ENCODE measurements around the gene TLL1.

DNA sequence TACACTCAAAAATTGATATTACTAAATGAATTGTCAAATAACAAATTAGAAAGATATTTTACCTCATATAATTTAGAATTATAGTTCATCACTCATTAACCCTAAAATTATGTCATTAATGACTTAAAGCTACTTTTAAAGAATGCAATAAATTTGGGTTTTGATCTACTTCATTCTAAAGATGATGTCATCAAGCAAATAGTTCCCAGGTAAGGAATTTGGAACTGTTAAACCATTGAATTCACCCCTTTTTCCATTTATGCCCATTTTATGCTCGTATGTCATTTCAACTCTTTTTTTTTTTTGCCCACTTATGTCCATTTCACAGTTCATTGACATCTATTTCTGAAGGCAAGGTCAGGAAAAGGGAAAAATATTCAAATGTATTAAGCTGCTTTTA lies 135.5 kb downstream of the TLL1 start:
- TF ChIP-seq, protein P1, sequence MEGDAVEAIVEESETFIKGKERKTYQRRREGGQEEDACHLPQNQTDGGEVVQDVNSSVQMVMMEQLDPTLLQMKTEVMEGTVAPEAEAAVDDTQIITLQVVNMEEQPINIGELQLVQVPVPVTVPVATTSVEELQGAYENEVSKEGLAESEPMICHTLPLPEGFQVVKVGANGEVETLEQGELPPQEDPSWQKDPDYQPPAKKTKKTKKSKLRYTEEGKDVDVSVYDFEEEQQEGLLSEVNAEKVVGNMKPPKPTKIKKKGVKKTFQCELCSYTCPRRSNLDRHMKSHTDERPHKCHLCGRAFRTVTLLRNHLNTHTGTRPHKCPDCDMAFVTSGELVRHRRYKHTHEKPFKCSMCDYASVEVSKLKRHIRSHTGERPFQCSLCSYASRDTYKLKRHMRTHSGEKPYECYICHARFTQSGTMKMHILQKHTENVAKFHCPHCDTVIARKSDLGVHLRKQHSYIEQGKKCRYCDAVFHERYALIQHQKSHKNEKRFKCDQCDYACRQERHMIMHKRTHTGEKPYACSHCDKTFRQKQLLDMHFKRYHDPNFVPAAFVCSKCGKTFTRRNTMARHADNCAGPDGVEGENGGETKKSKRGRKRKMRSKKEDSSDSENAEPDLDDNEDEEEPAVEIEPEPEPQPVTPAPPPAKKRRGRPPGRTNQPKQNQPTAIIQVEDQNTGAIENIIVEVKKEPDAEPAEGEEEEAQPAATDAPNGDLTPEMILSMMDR (IDR thresholded peaks at IDR 0.05; ENCODE audit: low read depth, low read length, missing input control), result no peak
- TF ChIP-seq, protein P2, sequence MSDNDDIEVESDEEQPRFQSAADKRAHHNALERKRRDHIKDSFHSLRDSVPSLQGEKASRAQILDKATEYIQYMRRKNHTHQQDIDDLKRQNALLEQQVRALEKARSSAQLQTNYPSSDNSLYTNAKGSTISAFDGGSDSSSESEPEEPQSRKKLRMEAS (IDR thresholded peaks at IDR 0.05), result no peak
- TF ChIP-seq, protein P3, sequence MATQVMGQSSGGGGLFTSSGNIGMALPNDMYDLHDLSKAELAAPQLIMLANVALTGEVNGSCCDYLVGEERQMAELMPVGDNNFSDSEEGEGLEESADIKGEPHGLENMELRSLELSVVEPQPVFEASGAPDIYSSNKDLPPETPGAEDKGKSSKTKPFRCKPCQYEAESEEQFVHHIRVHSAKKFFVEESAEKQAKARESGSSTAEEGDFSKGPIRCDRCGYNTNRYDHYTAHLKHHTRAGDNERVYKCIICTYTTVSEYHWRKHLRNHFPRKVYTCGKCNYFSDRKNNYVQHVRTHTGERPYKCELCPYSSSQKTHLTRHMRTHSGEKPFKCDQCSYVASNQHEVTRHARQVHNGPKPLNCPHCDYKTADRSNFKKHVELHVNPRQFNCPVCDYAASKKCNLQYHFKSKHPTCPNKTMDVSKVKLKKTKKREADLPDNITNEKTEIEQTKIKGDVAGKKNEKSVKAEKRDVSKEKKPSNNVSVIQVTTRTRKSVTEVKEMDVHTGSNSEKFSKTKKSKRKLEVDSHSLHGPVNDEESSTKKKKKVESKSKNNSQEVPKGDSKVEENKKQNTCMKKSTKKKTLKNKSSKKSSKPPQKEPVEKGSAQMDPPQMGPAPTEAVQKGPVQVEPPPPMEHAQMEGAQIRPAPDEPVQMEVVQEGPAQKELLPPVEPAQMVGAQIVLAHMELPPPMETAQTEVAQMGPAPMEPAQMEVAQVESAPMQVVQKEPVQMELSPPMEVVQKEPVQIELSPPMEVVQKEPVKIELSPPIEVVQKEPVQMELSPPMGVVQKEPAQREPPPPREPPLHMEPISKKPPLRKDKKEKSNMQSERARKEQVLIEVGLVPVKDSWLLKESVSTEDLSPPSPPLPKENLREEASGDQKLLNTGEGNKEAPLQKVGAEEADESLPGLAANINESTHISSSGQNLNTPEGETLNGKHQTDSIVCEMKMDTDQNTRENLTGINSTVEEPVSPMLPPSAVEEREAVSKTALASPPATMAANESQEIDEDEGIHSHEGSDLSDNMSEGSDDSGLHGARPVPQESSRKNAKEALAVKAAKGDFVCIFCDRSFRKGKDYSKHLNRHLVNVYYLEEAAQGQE (IDR thresholded peaks at IDR 0.05), result no peak
- TF ChIP-seq JUND (IDR thresholded peaks at IDR 0.05) (no peak), HNF4G (IDR thresholded peaks at IDR 0.05) (no peak), SP1 (IDR thresholded peaks at IDR 0.05) (no peak), FOXA1 (IDR thresholded peaks at IDR 0.05) (no peak), TAF1 (conservative IDR thresholded peaks at IDR 0.05) (no peak), RXRA (IDR thresholded peaks at IDR 0.05) (no peak)
- TF ChIP-seq, protein P4, sequence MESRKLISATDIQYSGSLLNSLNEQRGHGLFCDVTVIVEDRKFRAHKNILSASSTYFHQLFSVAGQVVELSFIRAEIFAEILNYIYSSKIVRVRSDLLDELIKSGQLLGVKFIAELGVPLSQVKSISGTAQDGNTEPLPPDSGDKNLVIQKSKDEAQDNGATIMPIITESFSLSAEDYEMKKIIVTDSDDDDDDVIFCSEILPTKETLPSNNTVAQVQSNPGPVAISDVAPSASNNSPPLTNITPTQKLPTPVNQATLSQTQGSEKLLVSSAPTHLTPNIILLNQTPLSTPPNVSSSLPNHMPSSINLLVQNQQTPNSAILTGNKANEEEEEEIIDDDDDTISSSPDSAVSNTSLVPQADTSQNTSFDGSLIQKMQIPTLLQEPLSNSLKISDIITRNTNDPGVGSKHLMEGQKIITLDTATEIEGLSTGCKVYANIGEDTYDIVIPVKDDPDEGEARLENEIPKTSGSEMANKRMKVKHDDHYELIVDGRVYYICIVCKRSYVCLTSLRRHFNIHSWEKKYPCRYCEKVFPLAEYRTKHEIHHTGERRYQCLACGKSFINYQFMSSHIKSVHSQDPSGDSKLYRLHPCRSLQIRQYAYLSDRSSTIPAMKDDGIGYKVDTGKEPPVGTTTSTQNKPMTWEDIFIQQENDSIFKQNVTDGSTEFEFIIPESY (IDR thresholded peaks at IDR 0.05), result no peak
